Measurements from ENCODE around the gene ANKRD28. TPM values are rescaled to one million over a fixed set of nuclear protein-coding genes. Genes with fewer than 3 reads are reported as not detected.

The ANKRD28 gene
- total RNA-seq, 2 experiments from 2014 or later: 52.9 to 59.9 TPM

DNA sequence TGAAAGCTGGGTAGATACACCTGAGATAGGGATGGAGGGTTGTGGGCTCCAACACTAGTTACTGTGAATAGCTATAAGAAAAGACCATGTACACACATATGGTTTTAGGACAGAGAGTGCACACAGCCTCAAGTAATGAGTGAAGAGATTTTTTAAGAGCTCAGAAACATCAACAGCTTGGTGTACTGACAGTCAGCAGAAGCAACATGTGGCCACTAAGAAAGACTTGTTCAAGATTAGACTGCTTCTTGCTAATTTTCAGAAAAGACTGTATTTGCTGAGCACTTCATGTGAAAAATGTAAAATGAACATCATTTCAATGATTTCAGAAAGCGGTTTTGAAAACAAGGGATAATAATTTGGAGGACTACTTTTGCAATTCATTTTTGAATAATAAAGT is 10.3 kb downstream of the ANKRD28 start:
- H3K36me3 ChIP-seq (ENCODE audit: insufficient read depth, low read length): peaks cover 38% of the 10 kb centered on the region
- no peak overlapping the region for H3K27ac ChIP-seq (ENCODE audit: low read depth, low read length, poor library complexity, severe bottlenecking)
- peaks cover 17% of the 10 kb centered on the region; the same call in 1 of the 2 replicates for H3K79me2 ChIP-seq (ENCODE audit: insufficient read depth, low read depth, low read length)
- intact Hi-C loops (cut with micrococcal nuclease; ENCODE audit: unreplicated experiment): no loop called here
- DNase-seq (ENCODE audit: low spot score): no peak
- no peaks in the 10 kb centered on the region for H4K20me1 ChIP-seq (ENCODE audit: insufficient read depth, low read length)
- H3K4me3 ChIP-seq (ENCODE audit: low read depth, low read length, poor library complexity, severe bottlenecking): no peak overlapping the region
- no peaks in the 10 kb centered on the region for H3K9me2 ChIP-seq (ENCODE audit: insufficient read depth, low read length)
- H3K9me3 ChIP-seq (ENCODE audit: low read length): peaks cover 15% of the 10 kb centered on the region; the same call in 1 of the 2 replicates
- CTCF ChIA-PET (ENCODE audit: unreplicated experiment): no interaction called here
- POLR2A ChIA-PET: interaction anchor here (0.7 kb wide), 1 partner anchor 9 kb away, joined by 3 read pairs; no protein-coding TSS in a partner anchor
- TF ChIP-seq, protein P1, sequence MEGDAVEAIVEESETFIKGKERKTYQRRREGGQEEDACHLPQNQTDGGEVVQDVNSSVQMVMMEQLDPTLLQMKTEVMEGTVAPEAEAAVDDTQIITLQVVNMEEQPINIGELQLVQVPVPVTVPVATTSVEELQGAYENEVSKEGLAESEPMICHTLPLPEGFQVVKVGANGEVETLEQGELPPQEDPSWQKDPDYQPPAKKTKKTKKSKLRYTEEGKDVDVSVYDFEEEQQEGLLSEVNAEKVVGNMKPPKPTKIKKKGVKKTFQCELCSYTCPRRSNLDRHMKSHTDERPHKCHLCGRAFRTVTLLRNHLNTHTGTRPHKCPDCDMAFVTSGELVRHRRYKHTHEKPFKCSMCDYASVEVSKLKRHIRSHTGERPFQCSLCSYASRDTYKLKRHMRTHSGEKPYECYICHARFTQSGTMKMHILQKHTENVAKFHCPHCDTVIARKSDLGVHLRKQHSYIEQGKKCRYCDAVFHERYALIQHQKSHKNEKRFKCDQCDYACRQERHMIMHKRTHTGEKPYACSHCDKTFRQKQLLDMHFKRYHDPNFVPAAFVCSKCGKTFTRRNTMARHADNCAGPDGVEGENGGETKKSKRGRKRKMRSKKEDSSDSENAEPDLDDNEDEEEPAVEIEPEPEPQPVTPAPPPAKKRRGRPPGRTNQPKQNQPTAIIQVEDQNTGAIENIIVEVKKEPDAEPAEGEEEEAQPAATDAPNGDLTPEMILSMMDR (conservative IDR thresholded peaks at IDR 0.05; ENCODE audit: low read length): no peak
- no peak for TF ChIP-seq EZH2phosphoT487 (IDR thresholded peaks at IDR 0.05; ENCODE audit: borderline replicate concordance, low read depth, low read length)
- H3K4me1 ChIP-seq (ENCODE audit: insufficient read depth, low read length, poor library complexity, severe bottlenecking): no peaks in the 10 kb centered on the region
- H3K4me2 ChIP-seq (ENCODE audit: low read length): no peak overlapping the region
- no TSS peak for BruUV-seq (replicated peaks)
- H2AFZ ChIP-seq (ENCODE audit: low read length): no peak overlapping the region

DNA sequence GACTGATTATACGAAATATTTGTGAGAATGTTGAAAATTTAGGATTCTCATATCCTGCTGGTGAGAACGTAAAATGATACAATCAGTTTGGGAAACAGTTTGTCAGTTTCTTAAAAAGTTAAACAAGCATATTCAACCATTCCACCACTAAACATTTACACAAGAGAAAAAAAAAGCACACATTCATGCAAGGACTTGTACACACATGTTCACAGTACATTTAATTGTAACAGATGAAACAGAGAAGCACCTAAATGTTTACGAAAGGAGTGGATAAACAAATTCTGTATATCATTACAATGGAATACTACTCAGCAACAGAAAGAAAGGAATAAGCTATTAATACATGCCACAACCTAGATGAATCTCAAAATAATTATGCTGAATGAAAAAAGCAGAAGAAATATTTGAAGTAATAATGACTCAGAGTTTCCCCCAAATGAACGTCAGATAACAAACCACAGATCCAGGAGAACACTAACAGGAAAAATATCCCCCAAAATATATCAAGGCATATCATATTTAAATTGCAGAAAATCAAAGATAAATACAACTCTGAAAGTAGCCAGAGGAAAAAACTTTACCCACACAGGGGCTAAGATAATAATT is 14.3 kb downstream of the ANKRD28 start:
- H3K4me2 ChIP-seq (ENCODE audit: low read length): no peak overlapping the region
- CTCF ChIA-PET (ENCODE audit: unreplicated experiment): no interaction called here

DNA sequence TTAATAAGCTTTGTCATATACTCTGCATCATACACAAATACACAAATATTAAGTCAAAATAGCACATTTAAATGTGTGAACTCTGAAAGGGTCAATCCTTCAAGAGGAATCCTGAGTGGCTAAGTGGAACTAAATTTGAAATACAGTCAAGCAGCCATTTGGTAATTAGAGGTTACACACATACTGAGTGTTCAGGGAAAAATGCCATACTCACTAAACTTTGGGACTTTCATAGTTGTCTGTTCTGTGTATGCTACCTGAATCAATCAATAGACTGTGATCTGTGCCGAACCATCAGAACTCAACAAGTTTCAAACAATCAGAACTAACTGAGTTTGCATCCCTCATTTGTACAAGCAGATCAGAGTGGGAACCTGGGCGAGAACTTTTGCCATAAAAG is 15.3 kb downstream of the ANKRD28 start:
- Histone ChIP-seq H3K27ac (ENCODE audit: low read depth, low read length, poor library complexity, severe bottlenecking) (no peak overlapping the region), H3K4me1 (ENCODE audit: insufficient read depth, low read length, poor library complexity, severe bottlenecking) (no peaks in the 10 kb centered on the region), H3K9me3 (ENCODE audit: low read length) (no peaks in the 10 kb centered on the region), H3K4me2 (ENCODE audit: low read length) (no peak overlapping the region), H3K9me2 (ENCODE audit: insufficient read depth, low read length) (no peaks in the 10 kb centered on the region), H3K36me3 (ENCODE audit: insufficient read depth, low read length) (peaks cover 28% of the 10 kb centered on the region), H3K4me3 (ENCODE audit: low read depth, low read length, poor library complexity, severe bottlenecking) (no peak overlapping the region), H3K79me2 (ENCODE audit: insufficient read depth, low read depth, low read length) (peaks cover 6% of the 10 kb centered on the region; the same call in 1 of the 2 replicates), H2AFZ (ENCODE audit: low read length) (no peak overlapping the region), H4K20me1 (ENCODE audit: insufficient read depth, low read length) (no peaks in the 10 kb centered on the region)
- intact Hi-C loops (cut with micrococcal nuclease; ENCODE audit: unreplicated experiment): no loop called here
- BruUV-seq (replicated peaks): no TSS peak
- POLR2A ChIA-PET: no interaction called here
- CTCF ChIA-PET (ENCODE audit: unreplicated experiment): no interaction called here
- DNase-seq (ENCODE audit: low spot score): no peak
- no peak for TF ChIP-seq EZH2phosphoT487 (IDR thresholded peaks at IDR 0.05; ENCODE audit: borderline replicate concordance, low read depth, low read length)
- TF ChIP-seq, protein P1 (conservative IDR thresholded peaks at IDR 0.05; ENCODE audit: low read length): no peak

More for the DNA sequence above, 14.3 kb downstream of the ANKRD28 start:
- H2AFZ ChIP-seq (ENCODE audit: low read length): no peak overlapping the region
- H4K20me1 ChIP-seq (ENCODE audit: insufficient read depth, low read length): no peaks in the 10 kb centered on the region
- no peaks in the 10 kb centered on the region for H3K9me3 ChIP-seq (ENCODE audit: low read length)
- peaks cover 6% of the 10 kb centered on the region; the same call in 1 of the 2 replicates for H3K79me2 ChIP-seq (ENCODE audit: insufficient read depth, low read depth, low read length)
- no peaks in the 10 kb centered on the region for H3K9me2 ChIP-seq (ENCODE audit: insufficient read depth, low read length)
- no TSS peak for BruUV-seq (replicated peaks)
- TF ChIP-seq EZH2phosphoT487 (IDR thresholded peaks at IDR 0.05; ENCODE audit: borderline replicate concordance, low read depth, low read length): no peak
- TF ChIP-seq, protein P1 (conservative IDR thresholded peaks at IDR 0.05; ENCODE audit: low read length): no peak
- POLR2A ChIA-PET: interaction anchor here (0.6 to 0.8 kb wide), 2 partner anchors 147 to 161 kb away, joined by 3 read pairs; no protein-coding TSS in a partner anchor
- no peaks in the 10 kb centered on the region for H3K4me1 ChIP-seq (ENCODE audit: insufficient read depth, low read length, poor library complexity, severe bottlenecking)
- intact Hi-C loops (cut with micrococcal nuclease; ENCODE audit: unreplicated experiment): no loop called here
- H3K4me3 ChIP-seq (ENCODE audit: low read depth, low read length, poor library complexity, severe bottlenecking): no peak overlapping the region
- H3K36me3 ChIP-seq (ENCODE audit: insufficient read depth, low read length): peaks cover 24% of the 10 kb centered on the region
- H3K27ac ChIP-seq (ENCODE audit: low read depth, low read length, poor library complexity, severe bottlenecking): no peak overlapping the region
- DNase-seq (ENCODE audit: low spot score): no peak
